DOHH2 (cell line): Measurements from ENCODE around the gene PICK1.

Source experiments
- EZH2phosphoT487 ChIP-seq: fragments of 200-600 bp; sonication (generic); IDR thresholded peaks from 2 replicates; pipeline ENCODE4 v1.6.1; 2017; ENCODE audit warnings: borderline replicate concordance, mild to moderate bottlenecking, antibody characterized with exemption, low read length, moderate library complexity, mixed read lengths
- TF ChIP-seq, protein P1 (sequence below): fragments of 200-600 bp; sonication (generic); IDR thresholded peaks from one replicate; pipeline ENCODE4 v1.5.1; 2014; ENCODE audit warnings: antibody characterized with exemption, mild to moderate bottlenecking, low read depth, low read length; ENCODE audit not compliant: poor library complexity, severe bottlenecking

GRCh38 chr22:38069372-38070249 lies 12.4 kb downstream of the PICK1 start:
- TF ChIP-seq, protein P1, sequence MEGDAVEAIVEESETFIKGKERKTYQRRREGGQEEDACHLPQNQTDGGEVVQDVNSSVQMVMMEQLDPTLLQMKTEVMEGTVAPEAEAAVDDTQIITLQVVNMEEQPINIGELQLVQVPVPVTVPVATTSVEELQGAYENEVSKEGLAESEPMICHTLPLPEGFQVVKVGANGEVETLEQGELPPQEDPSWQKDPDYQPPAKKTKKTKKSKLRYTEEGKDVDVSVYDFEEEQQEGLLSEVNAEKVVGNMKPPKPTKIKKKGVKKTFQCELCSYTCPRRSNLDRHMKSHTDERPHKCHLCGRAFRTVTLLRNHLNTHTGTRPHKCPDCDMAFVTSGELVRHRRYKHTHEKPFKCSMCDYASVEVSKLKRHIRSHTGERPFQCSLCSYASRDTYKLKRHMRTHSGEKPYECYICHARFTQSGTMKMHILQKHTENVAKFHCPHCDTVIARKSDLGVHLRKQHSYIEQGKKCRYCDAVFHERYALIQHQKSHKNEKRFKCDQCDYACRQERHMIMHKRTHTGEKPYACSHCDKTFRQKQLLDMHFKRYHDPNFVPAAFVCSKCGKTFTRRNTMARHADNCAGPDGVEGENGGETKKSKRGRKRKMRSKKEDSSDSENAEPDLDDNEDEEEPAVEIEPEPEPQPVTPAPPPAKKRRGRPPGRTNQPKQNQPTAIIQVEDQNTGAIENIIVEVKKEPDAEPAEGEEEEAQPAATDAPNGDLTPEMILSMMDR: peak; percentile 26
- TF ChIP-seq EZH2phosphoT487: no peak
